Parathyroid adenoma (tissue), 2 donors: Measurements from ENCODE around the gene INPP1.

ENCODE experiments used
- H2AFZ ChIP-seq: fragments of 300-600 bp; sonication (generic); one replicate; pipeline ENCODE4 v1.7.0; 2017; ENCODE audit warnings: antibody characterized with exemption, mild to moderate bottlenecking
- H3K27ac ChIP-seq: fragments of 300-600 bp; sonication (generic); one replicate; pipeline ENCODE4 v1.7.0; 2017
- H3K27me3 ChIP-seq: fragments of 300-600 bp; sonication (generic); one replicate; pipeline ENCODE4 v1.7.0; 2017; ENCODE audit warnings: low read length; ENCODE audit not compliant: control insufficient read depth, insufficient read depth
- H3K36me3 ChIP-seq: fragments of 300-600 bp; sonication (generic); one replicate; pipeline ENCODE4 v1.7.0; 2017; ENCODE audit warnings: low read length; ENCODE audit not compliant: control insufficient read depth, insufficient read depth
- H3K4me1 ChIP-seq: fragments of 300-600 bp; sonication (generic); one replicate; pipeline ENCODE4 v1.7.0; 2017; ENCODE audit warnings: control low read depth
- H3K4me2 ChIP-seq: fragments of 300-600 bp; sonication (generic); one replicate; pipeline ENCODE4 v1.7.0; 2017; ENCODE audit warnings: low read length
- H3K4me3 ChIP-seq: fragments of 300-600 bp; sonication (generic); one replicate; pipeline ENCODE4 v1.7.0; 2017; ENCODE audit warnings: low read depth, low read length
- H3K79me2 ChIP-seq: fragments of 300-600 bp; sonication (generic); one replicate; pipeline ENCODE4 v1.7.0; 2017; ENCODE audit warnings: control low read depth
- H3K9ac ChIP-seq: fragments of 300-600 bp; sonication (generic); one replicate; pipeline ENCODE4 v1.7.0; 2017; ENCODE audit warnings: mild to moderate bottlenecking
- H3K9me3 ChIP-seq: fragments of 300-600 bp; sonication (generic); one replicate; pipeline ENCODE4 v1.7.0; 2017; ENCODE audit warnings: low read length; ENCODE audit not compliant: control insufficient read depth
- TF ChIP-seq, protein P1 (sequence below): fragments of 300-600 bp; sonication (generic); IDR thresholded peaks from one replicate; pipeline ENCODE4 v1.7.0; 2017; ENCODE audit warnings: antibody characterized with exemption, mild to moderate bottlenecking
- donor health status: primary hyperparathyroidism.

Gene INPP1

DNA sequence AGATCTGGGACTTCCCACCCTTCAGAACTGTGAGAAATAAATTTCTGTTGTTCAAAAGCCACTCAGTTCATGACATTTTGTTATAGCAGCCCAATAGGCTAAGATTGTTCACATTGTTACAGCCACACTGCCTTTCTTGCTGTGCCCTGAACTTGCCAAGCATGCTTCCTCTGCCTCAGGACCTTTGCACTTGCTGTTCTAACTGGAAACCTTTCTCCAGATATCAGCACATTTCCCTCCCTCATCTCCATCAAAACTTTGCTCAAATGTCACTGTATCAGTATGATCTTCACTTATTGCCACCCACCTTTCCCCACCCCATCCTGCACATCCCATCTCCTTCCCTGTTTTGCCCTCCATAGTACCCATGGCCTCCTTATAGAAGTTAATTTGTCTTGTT, 32.7 kb downstream of the INPP1 start:
- Histone ChIP-seq H3K79me2 (no peaks in the 10 kb centered on the region), H3K4me2 (no peak overlapping the region), H3K36me3 (no peaks in the 10 kb centered on the region), H3K9ac (no peak overlapping the region), H3K27me3 (no peaks in the 10 kb centered on the region), H3K4me3 (no peak overlapping the region), H2AFZ (no peak overlapping the region), H3K27ac (no peak overlapping the region), H3K4me1 (no peaks in the 10 kb centered on the region), H3K9me3 (no peaks in the 10 kb centered on the region)
- TF ChIP-seq, protein P1, sequence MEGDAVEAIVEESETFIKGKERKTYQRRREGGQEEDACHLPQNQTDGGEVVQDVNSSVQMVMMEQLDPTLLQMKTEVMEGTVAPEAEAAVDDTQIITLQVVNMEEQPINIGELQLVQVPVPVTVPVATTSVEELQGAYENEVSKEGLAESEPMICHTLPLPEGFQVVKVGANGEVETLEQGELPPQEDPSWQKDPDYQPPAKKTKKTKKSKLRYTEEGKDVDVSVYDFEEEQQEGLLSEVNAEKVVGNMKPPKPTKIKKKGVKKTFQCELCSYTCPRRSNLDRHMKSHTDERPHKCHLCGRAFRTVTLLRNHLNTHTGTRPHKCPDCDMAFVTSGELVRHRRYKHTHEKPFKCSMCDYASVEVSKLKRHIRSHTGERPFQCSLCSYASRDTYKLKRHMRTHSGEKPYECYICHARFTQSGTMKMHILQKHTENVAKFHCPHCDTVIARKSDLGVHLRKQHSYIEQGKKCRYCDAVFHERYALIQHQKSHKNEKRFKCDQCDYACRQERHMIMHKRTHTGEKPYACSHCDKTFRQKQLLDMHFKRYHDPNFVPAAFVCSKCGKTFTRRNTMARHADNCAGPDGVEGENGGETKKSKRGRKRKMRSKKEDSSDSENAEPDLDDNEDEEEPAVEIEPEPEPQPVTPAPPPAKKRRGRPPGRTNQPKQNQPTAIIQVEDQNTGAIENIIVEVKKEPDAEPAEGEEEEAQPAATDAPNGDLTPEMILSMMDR = no peak

DNA sequence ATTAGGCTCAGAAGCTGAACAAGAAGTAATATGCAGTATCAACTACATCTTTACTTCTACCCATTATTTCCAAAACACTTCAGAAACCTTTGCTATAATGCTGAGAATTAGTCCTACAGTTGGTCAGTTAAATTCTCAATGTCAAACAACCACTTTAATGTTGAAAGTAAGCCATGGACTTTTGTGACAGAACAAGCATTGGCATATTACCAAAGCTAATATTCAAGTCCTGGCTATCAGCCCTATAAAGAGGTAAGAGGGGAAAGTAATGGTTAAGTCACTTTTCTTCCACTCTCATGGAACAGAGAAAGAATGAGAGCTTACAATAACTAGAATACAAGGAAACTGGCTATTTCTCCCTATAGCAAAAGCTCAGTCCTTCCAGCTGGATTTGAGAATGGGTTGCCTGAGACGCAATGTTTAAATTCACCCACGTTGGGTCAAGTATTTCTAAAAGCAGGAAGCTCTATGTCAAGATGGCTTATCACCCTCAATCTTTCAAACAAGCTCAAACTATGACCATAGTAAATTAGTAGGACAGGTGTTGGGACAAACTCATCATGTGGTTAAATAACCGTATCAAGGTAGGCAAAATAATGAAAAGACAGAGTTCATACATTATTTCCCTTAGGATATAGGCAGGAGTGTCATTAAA, 33.3 kb downstream of the INPP1 start:
- no peaks in the 10 kb centered on the region for H3K79me2 ChIP-seq
- TF ChIP-seq, protein P1 = no peak
- no peak overlapping the region for H3K27ac ChIP-seq
- H3K4me2 ChIP-seq = no peak overlapping the region
- H3K9me3 ChIP-seq = no peaks in the 10 kb centered on the region
- H3K9ac ChIP-seq = no peak overlapping the region
- H2AFZ ChIP-seq = no peak overlapping the region
- H3K27me3 ChIP-seq = no peaks in the 10 kb centered on the region
- no peak overlapping the region for H3K4me3 ChIP-seq
- no peaks in the 10 kb centered on the region for H3K4me1 ChIP-seq
- no peaks in the 10 kb centered on the region for H3K36me3 ChIP-seq

DNA sequence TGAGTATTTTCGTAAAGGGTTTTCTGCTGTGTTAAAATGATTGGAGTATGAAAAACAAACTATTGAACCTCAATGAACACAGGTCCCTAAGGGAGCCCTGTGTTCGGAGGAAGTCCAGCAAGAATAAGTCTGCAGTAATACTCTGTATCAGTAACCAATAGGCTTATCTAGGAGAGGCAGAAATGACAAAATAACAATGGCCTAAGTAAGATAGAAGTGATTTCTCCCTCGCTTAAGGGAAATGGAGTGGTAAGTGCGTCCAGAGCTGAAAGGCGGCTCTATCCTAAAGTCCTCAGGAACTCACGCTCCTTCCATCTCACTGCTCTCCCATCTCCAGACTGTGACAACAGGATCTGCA, 35.5 kb downstream of the INPP1 start:
- Histone ChIP-seq H3K4me3 (no peak overlapping the region), H3K36me3 (no peaks in the 10 kb centered on the region), H3K79me2 (no peaks in the 10 kb centered on the region), H2AFZ (no peak overlapping the region), H3K9me3 (no peaks in the 10 kb centered on the region), H3K4me1 (peaks cover 4% of the 10 kb centered on the region), H3K27ac (no peak overlapping the region), H3K27me3 (no peaks in the 10 kb centered on the region), H3K9ac (no peak overlapping the region), H3K4me2 (no peak overlapping the region)
- TF ChIP-seq, protein P1 = no peak

DNA sequence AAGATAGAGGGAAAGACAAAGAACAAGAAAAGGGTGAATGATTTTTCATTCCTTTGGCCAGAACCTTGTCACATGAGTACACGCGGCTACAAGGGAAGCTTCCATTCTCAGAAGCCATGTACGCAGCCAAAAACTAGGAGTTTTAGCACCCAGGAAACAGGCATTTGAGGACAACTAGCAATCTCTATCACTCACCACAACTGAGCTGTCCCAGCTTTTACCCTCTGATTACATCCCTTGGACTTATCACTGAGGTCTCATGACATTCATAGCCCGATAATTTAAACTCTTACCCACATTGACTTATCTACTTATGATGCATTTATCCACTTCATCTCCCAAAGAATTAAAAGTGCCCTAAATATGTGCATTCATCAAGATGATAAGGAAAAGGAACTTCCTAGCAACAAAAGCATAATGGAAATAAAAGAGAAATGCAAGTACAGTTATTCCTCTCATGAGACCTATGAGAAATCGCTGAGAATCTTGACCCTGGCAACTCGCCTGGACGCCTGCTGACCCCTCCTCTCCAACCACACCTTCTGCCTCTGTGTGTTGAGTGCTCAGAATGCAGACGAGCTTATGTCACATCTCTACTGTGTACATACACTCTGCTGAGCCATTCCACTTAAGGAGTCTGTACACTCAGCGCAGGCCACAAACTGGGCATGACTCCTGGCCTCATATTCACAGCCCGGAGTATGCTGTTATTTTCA, 36.0 kb downstream of the INPP1 start:
- no peaks in the 10 kb centered on the region for H3K9me3 ChIP-seq
- no peaks in the 10 kb centered on the region for H3K36me3 ChIP-seq
- no peak overlapping the region for H3K4me2 ChIP-seq
- H3K4me3 ChIP-seq = no peak overlapping the region
- H3K9ac ChIP-seq = no peak overlapping the region
- H2AFZ ChIP-seq = no peak overlapping the region
- no peak overlapping the region for H3K27ac ChIP-seq
- H3K27me3 ChIP-seq = no peaks in the 10 kb centered on the region
- peaks cover 4% of the 10 kb centered on the region for H3K4me1 ChIP-seq
- TF ChIP-seq, protein P1 = no peak
- no peaks in the 10 kb centered on the region for H3K79me2 ChIP-seq
